GM18505 (cell line): ENCODE data around the gene ARF1.

Experiments used
- ATAC-seq: cut with Tn5 transposase; IDR thresholded peaks from one replicate; pipeline ENCODE4 v1.9.1; 2021; ENCODE audit not compliant: unreplicated experiment
- POLR2A ChIP-seq: IDR thresholded peaks from 4 replicates; pipeline ENCODE4 v1.6.1; 2011; ENCODE audit warnings: borderline replicate concordance; ENCODE audit not compliant: insufficient read depth, insufficient read length; ENCODE audit errors: extremely low read depth

ARF1 gene

GRCh38 chr1:228045405-228045804 lies 37.1 kb upstream of the ARF1 start:
- no peak for TF ChIP-seq POLR2A
- no peak for ATAC-seq

GRCh38 chr1:228045871-228046270 lies 36.6 kb upstream of the ARF1 start:
- ATAC-seq = no peak
- no peak for TF ChIP-seq POLR2A

GRCh38 chr1:228046421-228047182 lies 35.9 kb upstream of the ARF1 start:
- ATAC-seq = no peak
- TF ChIP-seq POLR2A = no peak

- no peak for TF ChIP-seq POLR2A
- no peak for ATAC-seq
Measured at GRCh38 chr1:228047183-228047466, 35.4 kb upstream of the ARF1 start.

GRCh38 chr1:228048120-228048519 lies 34.4 kb upstream of the ARF1 start:
- no peak for TF ChIP-seq POLR2A
- no peak for ATAC-seq

- TF ChIP-seq POLR2A = no peak
- ATAC-seq = no peak
Measured at GRCh38 chr1:228048659-228049298, 33.7 kb upstream of the ARF1 start.

GRCh38 chr1:228050571-228051231 lies 31.8 kb upstream of the ARF1 start:
- no peak for TF ChIP-seq POLR2A
- no peak for ATAC-seq

GRCh38 chr1:228058172-228058948 lies 24.1 kb upstream of the ARF1 start:
- TF ChIP-seq POLR2A = no peak
- no peak for ATAC-seq

GRCh38 chr1:228058949-228059633 lies 23.4 kb upstream of the ARF1 start:
- no peak for ATAC-seq
- TF ChIP-seq POLR2A = no peak

GRCh38 chr1:228059634-228060457 lies 22.7 kb upstream of the ARF1 start:
- no peak for TF ChIP-seq POLR2A
- no peak for ATAC-seq

DNA sequence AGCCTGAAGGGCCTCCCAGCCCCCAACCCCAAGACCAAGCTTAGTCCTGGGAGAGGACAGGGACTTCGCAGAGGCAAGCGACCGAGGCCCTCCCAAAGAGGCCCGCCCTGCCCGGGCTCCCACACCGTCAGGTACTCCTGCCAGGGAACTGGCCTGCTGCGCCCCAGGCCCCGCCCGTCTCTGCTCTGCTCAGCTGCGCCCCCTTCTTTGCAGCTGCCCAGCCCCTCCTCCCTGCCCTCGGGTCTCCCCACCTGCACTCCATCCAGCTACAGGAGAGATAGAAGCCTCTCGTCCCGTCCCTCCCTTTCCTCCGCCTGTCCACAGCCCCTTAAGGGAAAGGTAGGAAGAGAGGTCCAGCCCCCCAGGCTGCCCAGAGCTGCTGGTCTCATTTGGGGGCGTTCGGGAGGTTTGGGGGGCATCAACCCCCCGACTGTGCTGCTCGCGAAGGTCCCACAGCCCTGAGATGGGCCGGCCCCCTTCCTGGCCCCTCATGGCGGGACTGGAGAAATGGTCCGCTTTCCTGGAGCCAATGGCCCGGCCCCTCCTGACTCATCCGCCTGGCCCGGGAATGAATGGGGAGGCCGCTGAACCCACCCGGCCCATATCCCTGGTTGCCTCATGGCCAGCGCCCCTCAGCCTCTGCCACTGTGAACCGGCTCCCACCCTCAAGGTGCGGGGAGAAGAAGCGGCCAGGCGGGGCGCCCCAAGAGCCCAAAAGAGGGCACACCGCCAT lies 21.9 kb upstream of the ARF1 start:
- no peak for TF ChIP-seq POLR2A
- no peak for ATAC-seq
